COLO829 (cell line): ENCODE results near the gene TMEM45A.

Source experiments
- DNase-seq: peaks from one replicate; pipeline ENCODE4 v3.0.0; 2012; ENCODE audit warnings: low spot score

The TMEM45A gene

GRCh38 chr3:100614941-100615340 lies 122.5 kb downstream of the TMEM45A start:
- no peak for DNase-seq

- no peak for DNase-seq
Measured at GRCh38 chr3:100615684-100616083, 123.3 kb downstream of the TMEM45A start.

GRCh38 chr3:100621251-100621650 lies 128.8 kb downstream of the TMEM45A start:
- no peak for DNase-seq
